HG02970 (cell line): ENCODE results near the gene KCNN1.
"Not testable (repeated sequence)": the region's sequence is repeated elsewhere in the genome, so short reads cannot be mapped to it uniquely, and the experiment has no call there.

ENCODE experiments used
- ATAC-seq: cut with Tn5 transposase; IDR thresholded peaks from one replicate; pipeline ENCODE4 v1.9.1; 2021; ENCODE audit warnings: mild to moderate bottlenecking, moderate library complexity, moderate number of reproducible peaks; ENCODE audit not compliant: unreplicated experiment, low FRiP score

Gene KCNN1

DNA sequence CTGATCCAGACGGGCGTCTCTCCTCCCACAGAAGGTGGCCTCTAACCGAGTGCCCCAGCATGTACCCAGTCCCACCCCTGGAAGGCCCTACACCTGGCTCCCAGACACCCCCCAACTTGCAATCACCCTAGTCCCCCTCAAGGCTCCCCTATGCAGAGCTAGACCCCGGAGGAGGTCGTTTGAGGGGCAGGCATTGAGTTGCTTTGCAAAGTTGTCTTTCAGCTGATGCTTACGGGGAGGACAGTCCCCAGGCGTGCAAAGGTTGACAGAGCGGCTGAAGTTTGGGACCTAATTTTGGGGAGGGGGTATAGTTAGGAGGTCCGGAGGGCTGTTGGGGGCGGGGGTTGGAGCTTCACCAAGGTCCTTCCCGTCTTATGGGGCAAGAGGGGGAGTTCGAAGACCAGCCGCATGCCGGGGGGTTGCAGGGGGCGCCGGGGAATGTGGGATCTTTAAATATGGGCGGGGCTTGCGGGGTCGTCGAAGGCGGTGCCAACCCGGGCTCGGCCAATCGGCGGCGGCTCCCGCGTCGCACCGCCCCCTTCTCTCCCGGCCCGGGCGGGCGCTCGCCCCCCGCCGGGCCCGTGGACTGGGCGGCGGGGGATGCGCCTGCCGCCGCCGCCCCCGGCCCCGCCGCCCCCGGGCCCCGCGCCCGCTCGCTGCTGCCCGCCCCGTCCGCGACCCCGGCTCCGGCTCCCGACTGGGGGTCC, at the start of gene KCNN1:
TSS of gene KCNN1 (plus strand) at position 558 of the 707 bp plus-strand sequence. CDS start 6,782 bp downstream, outside the sequence.
- no peak for ATAC-seq

DNA sequence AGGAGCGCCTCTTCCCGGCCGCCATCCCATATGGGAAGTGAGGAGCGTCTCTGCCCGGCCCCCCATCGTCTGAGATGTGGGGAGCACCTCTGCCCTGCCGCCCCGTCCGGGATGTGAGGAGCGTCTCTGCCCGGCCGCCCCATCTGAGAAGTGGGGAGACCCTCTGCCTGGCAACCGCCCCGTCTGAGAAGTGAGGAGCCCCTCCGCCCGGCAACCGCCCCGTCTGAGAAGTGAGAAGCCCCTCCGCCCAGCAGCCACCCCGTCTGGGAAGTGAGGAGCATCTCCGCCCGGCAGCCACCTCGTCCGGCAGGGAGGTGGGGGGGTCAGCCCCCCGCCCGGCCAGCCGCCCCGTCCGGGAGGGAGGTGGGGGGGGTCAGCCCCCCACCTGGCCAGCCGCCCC, 48.8 kb upstream of the KCNN1 start:
- not testable (repeated sequence) for ATAC-seq

DNA sequence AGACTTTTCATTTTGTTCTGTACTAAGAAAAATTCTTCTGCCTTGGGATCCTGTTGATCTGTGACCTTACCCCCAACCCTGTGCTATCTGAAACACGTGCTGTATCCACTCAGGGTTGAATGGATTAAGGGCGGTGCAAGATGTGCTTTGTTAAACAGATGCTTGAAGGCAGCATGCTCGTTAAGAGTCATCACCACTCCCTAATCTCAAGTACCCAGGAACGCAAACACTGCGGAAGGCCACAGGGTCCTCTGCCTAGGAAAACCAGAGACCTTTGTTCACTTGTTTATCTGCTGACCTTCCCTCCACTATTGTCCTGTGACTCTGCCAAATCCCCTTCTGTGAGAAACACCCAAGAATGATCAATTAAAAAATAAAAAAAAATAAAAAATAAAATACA, 47.8 kb upstream of the KCNN1 start:
- ATAC-seq, result not testable (repeated sequence)

DNA sequence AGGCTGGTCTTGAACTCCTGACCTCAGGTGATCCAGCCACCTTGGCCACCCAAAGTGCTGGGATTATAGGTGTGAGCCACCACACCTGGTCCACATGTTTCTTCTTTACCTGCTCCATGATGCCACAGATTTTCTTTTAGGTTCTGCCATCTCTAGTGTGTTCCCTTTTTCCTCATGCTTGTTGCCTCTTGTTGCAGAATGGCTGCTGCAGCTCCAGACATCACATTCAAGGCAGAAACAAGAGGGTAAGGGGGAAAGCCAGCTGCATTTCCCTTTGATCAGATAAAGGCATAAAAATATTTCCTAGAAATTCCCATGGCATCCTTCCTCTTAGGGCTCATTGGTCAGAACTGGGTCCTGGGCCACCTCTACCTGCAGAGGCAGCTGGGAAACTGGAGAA, 46.4 kb upstream of the KCNN1 start:
- ATAC-seq, result no peak

DNA sequence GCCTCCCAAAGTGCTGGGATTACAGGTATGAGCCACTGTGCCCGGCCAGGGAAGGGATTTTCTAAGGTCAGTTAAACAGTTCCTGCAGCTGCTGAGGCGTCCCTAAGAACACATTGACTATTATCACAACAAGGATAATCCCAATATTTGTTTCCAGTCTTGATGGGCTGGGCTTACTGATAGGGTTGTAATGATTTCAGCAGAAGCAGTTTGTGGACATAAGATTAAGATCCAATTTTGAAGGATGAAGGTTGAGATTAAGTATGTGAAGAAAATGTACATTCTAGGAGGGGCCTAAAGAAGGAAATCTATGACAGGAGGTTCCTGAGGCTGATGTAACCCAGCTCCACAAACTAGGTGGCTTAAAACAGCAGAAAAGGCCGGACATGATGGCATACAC, 44.8 kb upstream of the KCNN1 start:
- no peak for ATAC-seq

DNA sequence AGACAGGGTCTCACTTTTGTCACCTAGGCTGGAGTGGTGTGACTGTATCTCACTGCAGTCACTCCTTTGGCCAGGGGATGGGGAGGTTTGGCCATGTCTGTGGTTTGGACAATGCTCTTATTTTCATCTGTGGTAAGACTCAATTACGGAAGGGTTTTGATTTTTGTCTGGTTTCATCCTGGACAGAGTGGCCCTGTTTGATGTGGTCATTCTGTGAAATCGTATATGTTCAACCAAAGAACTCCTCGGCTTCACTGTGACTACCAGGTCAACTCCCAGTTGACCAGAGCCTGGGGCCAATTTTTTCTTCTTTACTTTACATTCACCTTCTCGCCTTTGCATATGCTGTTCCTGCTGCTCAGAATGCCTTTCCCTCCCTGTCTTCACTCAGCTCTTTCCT, 40.9 kb upstream of the KCNN1 start:
- no peak for ATAC-seq

DNA sequence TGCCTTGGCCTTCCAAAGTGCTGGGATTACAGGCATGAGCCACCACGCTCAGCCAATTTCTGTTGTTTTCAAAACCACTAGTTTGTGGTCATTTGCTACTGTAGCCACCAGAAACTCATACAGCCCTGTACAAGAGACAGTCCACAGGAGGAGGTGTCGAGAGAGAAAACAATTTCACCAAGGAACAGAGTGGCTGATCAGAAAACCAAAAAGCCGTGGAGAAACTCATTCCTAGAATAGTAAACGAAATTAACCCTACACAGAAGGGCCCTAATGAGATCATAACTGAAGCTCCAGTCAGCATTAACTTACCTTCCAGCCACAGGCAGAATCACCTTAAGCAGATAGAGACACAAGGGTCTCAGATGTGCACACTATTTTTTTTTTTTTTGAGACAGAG, 37.9 kb upstream of the KCNN1 start:
- ATAC-seq, result no peak

DNA sequence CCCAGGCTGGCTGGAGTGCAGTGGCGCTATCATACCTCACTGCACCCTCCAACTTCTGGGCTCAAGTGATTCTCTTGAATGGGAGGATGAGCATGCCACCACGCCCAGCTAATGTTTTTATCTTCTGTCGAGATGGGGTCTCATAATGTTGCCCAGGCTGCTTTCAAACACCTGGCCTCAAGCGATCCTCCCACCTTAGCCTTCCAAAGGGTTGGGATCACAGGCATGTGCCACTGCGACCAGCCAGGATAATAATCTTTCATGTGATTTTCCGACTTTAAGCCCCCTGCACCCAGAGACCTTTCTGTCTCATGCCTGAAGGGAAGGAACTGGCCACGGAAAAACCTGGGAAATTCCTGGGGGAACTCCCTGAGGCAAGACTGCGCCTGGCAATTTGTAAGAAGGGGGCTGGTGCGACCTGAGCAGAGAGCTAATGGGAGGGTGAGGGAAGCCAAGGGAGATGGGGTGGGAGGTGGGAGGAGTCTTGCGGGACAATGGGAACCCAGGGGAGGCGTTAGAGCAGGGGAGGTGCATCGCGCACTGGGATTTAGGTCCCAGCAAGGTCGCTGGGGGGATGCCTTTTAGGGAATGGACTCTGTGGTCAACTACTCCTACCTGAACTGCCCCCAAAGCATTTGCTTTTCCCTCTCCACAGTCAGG, 35.2 kb upstream of the KCNN1 start:
- no peak for ATAC-seq

DNA sequence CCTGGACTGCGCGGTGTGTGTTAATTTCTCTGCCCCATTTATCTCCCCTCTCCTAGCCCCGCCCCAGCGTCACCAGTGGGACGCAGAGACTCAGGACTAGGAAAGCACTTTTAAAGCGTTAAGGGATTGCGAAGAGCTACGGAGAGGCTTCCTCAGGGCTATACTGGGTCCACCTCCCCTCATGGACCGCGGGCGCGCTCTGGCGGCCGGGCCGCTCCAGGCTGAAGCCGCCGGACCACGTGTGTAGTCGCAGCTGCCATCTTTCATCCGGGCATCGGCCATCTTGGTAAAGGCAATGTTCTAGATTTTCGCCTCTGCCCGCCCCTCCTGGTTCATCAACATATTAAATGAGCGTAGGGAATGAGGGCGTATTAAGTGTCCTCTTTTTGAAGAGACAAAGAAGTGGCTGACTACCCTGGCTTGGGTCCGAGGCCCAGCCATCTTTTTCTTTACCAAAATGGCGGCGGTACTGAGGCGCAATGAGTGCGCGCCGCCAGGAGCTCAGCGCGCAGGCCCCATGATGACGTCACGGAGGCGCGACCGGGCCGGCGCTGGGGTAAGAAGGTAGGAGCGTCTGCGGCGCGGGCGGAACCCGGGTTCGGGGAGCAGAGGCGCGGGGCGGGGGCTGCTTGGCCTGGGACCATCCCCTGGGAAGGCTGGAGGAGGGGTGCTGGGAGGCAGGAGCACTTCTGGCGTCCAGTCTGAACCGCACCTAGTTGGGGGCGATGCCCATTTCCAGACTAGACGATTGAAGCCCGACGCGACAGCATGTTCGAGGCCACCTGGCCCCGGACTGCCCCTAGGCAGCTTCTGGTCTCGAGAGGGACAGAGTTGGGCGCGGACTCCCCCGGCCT, 34.2 kb upstream of the KCNN1 start, which contains the start of gene CCDC124:
TSS of gene CCDC124 (plus strand) at position 531 of the 854 bp plus-strand sequence. CDS start 3,406 bp downstream, outside the sequence.
- peak; percentile 90 for ATAC-seq

DNA sequence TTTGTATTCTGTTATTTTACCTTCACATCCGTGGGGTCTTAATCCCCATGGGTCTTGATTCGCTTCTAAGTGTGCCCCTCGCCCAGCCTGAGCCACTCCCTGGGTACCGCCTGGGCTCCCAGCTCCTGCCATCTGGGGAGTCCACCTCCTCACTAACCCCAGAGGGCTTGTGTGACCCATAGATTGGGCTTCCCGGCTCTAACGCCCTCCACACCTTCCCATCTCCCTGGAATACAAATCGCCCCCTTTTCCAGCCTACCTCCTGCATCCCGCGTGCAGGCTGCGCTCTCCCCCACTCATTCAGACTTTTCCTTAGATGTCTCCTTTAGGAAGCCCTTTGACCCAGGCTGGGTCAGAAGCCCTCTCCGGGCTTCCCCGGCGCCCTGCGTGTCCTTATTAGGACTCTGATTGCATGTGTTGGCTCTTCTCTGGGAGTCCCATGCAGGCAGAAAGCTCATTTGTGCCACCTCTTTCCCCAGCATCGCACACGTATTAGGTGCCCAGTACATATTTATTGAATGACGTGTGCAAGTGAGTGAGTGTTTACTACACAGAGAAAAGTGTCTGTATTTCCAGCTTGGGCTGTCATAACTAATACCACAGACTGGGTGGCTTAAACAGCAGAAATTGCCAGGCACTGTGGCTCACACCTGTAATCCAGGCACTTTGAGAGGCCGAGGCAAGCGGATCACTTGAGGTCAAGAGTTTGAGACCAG, 33.3 kb upstream of the KCNN1 start:
- no peak for ATAC-seq

DNA sequence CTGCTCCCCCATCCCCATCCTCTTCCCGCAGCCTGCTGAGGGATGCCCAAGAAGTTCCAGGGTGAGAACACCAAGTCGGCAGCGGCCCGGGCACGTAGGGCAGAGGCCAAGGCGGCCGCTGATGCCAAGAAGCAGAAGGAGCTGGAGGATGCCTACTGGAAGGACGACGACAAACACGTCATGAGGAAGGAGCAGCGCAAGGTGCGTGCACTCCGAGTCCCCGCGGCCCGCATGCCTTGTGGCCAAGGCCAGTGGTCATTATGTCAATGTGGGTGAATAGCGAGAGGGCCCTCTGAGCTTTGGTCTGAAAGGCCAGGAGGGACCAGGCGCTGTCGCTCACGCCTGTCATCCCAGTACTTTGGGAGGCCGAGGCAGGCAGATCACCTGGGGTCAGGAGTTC, 30.5 kb upstream of the KCNN1 start:
- ATAC-seq, result no peak

DNA sequence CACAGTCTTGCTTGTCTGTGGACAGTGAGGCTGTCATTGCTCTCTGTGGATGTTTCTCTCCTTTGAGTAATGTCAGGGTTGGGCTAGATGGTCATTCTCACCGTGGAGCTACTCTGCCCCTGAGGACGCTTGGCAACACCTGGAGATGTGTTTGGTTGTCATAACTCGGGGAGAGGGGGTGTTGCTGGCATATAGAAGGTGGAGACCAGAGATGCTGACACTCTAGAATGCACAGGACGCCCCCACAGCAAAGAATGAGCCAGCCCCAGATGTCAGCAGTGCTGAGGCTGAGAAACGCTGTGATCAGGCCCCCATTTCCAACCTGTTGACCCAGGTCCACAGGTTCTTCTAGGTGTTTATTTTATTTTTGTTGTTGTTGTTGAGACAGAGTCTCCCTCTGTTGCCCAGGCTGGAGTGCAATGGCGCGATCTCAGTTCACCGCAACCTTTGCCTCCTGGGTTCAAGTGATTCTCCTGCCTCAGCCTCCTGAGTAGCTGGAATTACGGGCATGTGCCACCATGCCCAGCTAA, 29.5 kb upstream of the KCNN1 start:
- ATAC-seq, result no peak

DNA sequence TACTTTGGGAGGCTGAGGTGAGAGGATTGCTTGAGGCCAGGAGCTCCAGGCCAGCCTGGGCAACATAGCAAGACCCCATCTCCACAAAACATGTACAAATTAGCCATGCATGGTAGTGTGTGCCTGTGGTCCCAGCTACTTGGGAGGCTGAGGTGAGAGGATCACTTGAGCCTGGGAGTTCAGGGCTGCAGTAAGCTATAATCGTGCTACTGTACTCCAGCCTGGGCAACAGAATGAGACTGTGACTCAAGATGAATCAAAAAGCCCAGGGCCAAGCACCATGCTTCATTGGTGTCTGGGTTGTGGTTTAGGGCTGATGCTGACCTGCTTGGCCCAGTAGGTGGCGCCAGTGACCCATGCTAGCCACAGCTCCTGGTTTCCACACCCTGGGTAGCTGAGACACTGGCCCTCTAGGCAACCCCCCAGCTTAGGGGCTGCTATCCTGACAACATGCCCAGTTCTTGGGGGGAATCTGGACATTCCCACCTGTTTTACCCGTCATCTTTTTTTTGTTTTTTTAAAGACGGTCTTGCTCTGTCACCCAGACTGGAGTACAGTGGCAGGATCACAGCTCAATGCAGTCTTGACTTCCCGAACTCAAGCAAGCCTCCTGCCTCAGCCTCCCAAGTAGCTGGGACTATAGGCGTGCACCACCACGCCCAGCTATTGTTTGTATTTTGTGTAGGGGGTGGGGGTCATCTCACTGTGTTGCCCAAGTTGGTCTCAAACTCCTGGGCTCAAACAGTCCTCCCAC, 28.6 kb upstream of the KCNN1 start:
- ATAC-seq, result no peak

DNA sequence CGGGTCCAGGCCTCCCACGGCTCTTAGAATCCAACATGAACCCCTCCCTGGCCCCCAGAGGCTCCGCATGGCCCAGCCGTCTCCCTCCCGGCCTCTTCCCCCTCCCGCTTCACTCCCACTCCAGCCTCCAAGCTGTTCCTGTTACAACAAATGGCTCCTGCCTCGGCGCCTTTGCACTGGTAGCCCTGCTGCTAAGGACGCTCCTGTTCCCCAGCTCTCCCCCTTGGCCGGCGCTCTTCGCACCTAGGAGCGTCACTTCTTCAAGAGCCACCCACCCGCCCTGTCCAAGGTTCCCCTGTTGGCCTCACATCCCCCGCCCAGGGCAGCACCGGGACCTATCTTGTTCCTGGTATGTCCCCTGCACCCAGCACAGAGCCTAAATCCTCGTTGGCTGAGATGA, 24.7 kb upstream of the KCNN1 start:
- ATAC-seq, result no peak

DNA sequence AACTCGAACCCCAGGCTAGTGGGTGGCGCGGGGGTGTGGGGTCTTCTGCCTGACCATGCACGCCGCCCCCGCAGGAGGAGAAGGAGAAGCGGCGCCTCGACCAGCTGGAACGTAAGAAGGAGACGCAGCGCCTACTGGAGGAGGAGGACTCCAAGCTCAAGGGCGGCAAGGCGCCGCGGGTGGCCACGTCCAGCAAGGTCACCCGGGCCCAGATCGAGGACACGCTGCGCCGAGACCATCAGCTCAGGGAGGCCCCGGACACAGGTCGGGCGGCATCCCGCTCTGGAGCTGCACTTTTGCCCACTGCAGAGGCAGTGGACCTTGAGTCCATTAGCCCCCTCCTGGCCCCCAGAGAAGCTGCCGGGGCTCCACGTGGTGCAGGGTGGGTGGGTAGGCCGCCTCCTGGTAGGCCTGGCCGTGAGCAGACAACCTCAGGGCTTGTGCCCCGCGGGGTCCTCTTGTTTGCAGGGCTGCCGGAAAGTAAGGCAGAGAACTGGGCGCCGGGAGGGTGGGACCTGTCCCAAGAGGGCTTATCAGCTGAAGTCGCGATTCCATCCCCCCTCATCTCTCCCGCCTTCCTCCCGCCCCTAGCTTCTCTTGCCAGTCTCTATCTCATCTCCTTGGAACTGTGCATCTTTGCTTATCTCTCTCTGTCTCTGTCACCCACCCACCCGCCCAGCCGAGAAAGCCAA, 24.2 kb upstream of the KCNN1 start:
- ATAC-seq, result no peak

DNA sequence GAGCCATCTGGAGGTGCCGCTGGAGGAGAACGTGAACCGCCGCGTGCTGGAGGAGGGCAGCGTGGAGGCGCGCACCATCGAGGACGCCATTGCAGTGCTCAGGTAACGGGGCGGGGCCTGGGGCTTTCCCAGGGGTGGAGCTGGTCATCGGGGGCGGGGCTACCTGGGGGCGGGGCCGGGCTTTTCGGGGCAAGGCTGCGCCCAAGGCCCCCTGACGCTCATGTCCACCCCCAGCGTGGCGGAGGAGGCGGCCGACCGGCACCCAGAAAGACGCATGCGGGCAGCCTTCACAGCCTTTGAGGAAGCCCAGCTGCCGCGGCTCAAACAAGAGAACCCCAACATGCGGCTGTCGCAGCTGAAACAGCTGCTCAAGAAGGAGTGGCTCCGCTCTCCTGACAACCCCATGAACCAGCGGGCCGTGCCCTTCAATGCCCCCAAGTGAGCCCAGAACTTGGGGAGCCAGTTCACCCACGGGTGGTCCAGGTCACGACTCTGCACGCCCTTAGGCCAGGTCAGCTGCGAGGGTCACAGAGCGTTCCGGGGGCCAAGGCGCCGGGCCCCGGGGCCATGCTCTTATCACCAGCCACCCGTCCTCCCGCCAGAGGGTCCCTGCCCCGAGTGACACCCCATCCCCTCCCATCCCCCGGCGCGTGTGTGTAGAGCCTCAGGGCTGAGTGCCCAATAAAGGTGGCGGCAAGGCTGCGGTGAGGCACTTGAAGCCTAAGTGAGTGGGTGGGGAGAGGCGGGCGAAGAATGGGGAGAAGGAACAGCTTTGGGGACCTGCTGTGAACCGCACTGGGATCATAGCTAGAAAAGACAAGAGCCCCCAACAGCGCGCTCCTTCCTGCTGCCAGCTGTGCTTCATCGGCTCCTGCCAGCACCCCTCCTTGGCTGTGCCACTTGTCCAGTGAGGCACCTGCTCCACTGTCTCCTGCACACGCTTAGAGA, 23.4 kb upstream of the KCNN1 start:
- ATAC-seq, result no peak

DNA sequence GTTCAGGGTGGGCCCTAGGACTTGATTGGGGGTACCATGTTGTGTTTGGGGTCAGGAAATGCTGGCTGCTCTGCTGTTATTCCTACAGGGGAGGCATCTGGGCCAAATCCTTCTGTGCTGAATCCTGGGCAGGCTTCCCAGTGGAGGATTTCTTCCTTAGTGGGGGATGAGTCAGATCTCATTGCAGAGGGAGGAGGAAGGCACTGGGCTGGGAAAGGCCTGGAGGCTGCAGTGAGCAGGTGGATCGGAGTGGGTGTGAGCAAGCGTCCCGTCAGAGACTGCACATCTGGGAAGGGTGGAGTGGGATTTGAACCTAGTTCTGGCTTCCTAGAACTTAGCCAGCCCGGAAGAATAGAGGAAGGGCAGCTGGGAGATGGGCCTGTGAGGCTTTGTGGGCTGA, 22.6 kb upstream of the KCNN1 start:
- ATAC-seq, result no peak
